ENCODE data around the gene AKNA. TPM values are rescaled to one million over a fixed set of nuclear protein-coding genes. Genes with fewer than 3 reads are reported as not detected.

AKNA gene
- total RNA-seq, 1 donor from 2014 or later, result 12.8 TPM

Other genes with a start within 250 kb of the AKNA start
- gene COL27A1, start 232.4 kb downstream of the AKNA start, total RNA-seq, result 31.1 TPM
- 4.8 TPM for gene ORM1, start 64.9 kb downstream of the AKNA start, total RNA-seq
- 0.79 TPM for gene ORM2, start 58.1 kb downstream of the AKNA start, total RNA-seq
- gene WHRN, start 117.5 kb upstream of the AKNA start, total RNA-seq, result 2.0 TPM
- gene ATP6V1G1, start 199.8 kb upstream of the AKNA start, total RNA-seq, result 129 TPM
- 6.1 TPM for gene TMEM268, start 223.3 kb upstream of the AKNA start, total RNA-seq

Data from skin of body (tissue), 1 donor.